ENCODE measurements around the gene C17orf50.

The C17orf50 gene

GRCh38 chr17:35757243-35757642, 3.4 kb upstream of the C17orf50 start:
- Histone ChIP-seq H3K4me3 (ENCODE audit: low read length) (no peak overlapping the region), H3K9ac (ENCODE audit: low read depth, low read length) (no peak overlapping the region), H3K27me3 (ENCODE audit: insufficient read depth, low read length) (no peaks in the 10 kb centered on the region), H3K9me3 (ENCODE audit: insufficient read depth, low read depth, low read length) (no peaks in the 10 kb centered on the region), H3K4me1 (ENCODE audit: insufficient read depth, low read length) (no peaks in the 10 kb centered on the region), H3K27ac (ENCODE audit: low read depth, low read length) (no peak overlapping the region), H3K36me3 (ENCODE audit: insufficient read depth, low read length) (no peaks in the 10 kb centered on the region)

- H3K9me3 ChIP-seq (ENCODE audit: insufficient read depth, low read depth, low read length), result no peaks in the 10 kb centered on the region
- H3K9ac ChIP-seq (ENCODE audit: low read depth, low read length), result no peak overlapping the region
- WGBS, result 89% methylated on average over 5 of the region's 5 CpGs
Observed at GRCh38 chr17:35761601-35762000, 914 bp downstream of the C17orf50 start.

GRCh38 chr17:35763767-35764122, 3.1 kb downstream of the C17orf50 start:
- Histone ChIP-seq H3K27ac (ENCODE audit: low read depth, low read length) (no peak overlapping the region), H3K9ac (ENCODE audit: low read depth, low read length) (no peak overlapping the region), H3K4me3 (ENCODE audit: low read length) (peak overlapping the region; percentile 57; the same call in 1 of the 2 replicates), H3K36me3 (ENCODE audit: insufficient read depth, low read length) (no peaks in the 10 kb centered on the region), H3K9me3 (ENCODE audit: insufficient read depth, low read depth, low read length) (no peaks in the 10 kb centered on the region), H3K4me1 (ENCODE audit: insufficient read depth, low read length) (peaks cover 10% of the 10 kb centered on the region; the same call in 1 of the 2 replicates), H3K27me3 (ENCODE audit: insufficient read depth, low read length) (0 out of 2 replicates have a peak, but pooled peaks cover 3% of the 10 kb centered on the region)
- 37% methylated on average over 16 of the region's 17 CpGs for WGBS

More at GRCh38 chr17:35761601-35762000, 914 bp downstream of the C17orf50 start:
- no peak overlapping the region for H3K4me3 ChIP-seq (ENCODE audit: low read length)
- H3K4me1 ChIP-seq (ENCODE audit: insufficient read depth, low read length), result peaks cover 10% of the 10 kb centered on the region; the same call in 1 of the 2 replicates
- no peak overlapping the region for H3K27ac ChIP-seq (ENCODE audit: low read depth, low read length)
- no peaks in the 10 kb centered on the region for H3K36me3 ChIP-seq (ENCODE audit: insufficient read depth, low read length)
- 0 out of 2 replicates have a peak, but pooled peaks cover 3% of the 10 kb centered on the region for H3K27me3 ChIP-seq (ENCODE audit: insufficient read depth, low read length)

- WGBS, result 8% methylated on average over 75 of the region's 75 CpGs
- no peak overlapping the region for H3K27ac ChIP-seq (ENCODE audit: low read depth, low read length)
Observed at GRCh38 chr17:35764123-35764991, 3.7 kb downstream of the C17orf50 start.

GRCh38 chr17:35765086-35765710, 4.5 kb downstream of the C17orf50 start:
- no peak overlapping the region for H3K9ac ChIP-seq (ENCODE audit: low read depth, low read length)
- no peak overlapping the region for H3K4me3 ChIP-seq (ENCODE audit: low read length)
- peaks cover 10% of the 10 kb centered on the region; the same call in 1 of the 2 replicates for H3K4me1 ChIP-seq (ENCODE audit: insufficient read depth, low read length)
- H3K9me3 ChIP-seq (ENCODE audit: insufficient read depth, low read depth, low read length), result no peaks in the 10 kb centered on the region
- no peaks in the 10 kb centered on the region for H3K36me3 ChIP-seq (ENCODE audit: insufficient read depth, low read length)
- 0 out of 2 replicates have a peak, but pooled peaks cover 3% of the 10 kb centered on the region for H3K27me3 ChIP-seq (ENCODE audit: insufficient read depth, low read length)
- H3K27ac ChIP-seq (ENCODE audit: low read depth, low read length), result no peak overlapping the region
- 91% methylated on average over 11 of the region's 11 CpGs for WGBS

More at GRCh38 chr17:35764123-35764991, 3.7 kb downstream of the C17orf50 start:
- H3K4me3 ChIP-seq (ENCODE audit: low read length), result peak overlapping the region; percentile 57
- peaks cover 10% of the 10 kb centered on the region; the same call in 1 of the 2 replicates for H3K4me1 ChIP-seq (ENCODE audit: insufficient read depth, low read length)
- H3K9me3 ChIP-seq (ENCODE audit: insufficient read depth, low read depth, low read length), result no peaks in the 10 kb centered on the region
- 0 out of 2 replicates have a peak, but pooled peaks cover 3% of the 10 kb centered on the region for H3K27me3 ChIP-seq (ENCODE audit: insufficient read depth, low read length)
- H3K36me3 ChIP-seq (ENCODE audit: insufficient read depth, low read length), result no peaks in the 10 kb centered on the region
- H3K9ac ChIP-seq (ENCODE audit: low read depth, low read length), result peak overlapping the region; percentile 42; the same call in 1 of the 2 replicates

- Histone ChIP-seq H3K4me1 (ENCODE audit: insufficient read depth, low read length) (peaks cover 10% of the 10 kb centered on the region; the same call in 1 of the 2 replicates), H3K36me3 (ENCODE audit: insufficient read depth, low read length) (no peaks in the 10 kb centered on the region), H3K27ac (ENCODE audit: low read depth, low read length) (no peak overlapping the region), H3K4me3 (ENCODE audit: low read length) (no peak overlapping the region), H3K27me3 (ENCODE audit: insufficient read depth, low read length) (0 out of 2 replicates have a peak, but pooled peaks cover 3% of the 10 kb centered on the region), H3K9ac (ENCODE audit: low read depth, low read length) (peak overlapping the region; percentile 24; the same call in 1 of the 2 replicates), H3K9me3 (ENCODE audit: insufficient read depth, low read depth, low read length) (no peaks in the 10 kb centered on the region)
- 75% methylated on average over 8 of the region's 8 CpGs for WGBS
Observed at GRCh38 chr17:35765756-35766488, 5.2 kb downstream of the C17orf50 start.

- no peak overlapping the region; the same call in 1 of the 2 replicates for H3K9ac ChIP-seq (ENCODE audit: low read depth, low read length)
- H3K36me3 ChIP-seq (ENCODE audit: insufficient read depth, low read length), result no peaks in the 10 kb centered on the region
- no peak overlapping the region for H3K4me3 ChIP-seq (ENCODE audit: low read length)
- H3K27ac ChIP-seq (ENCODE audit: low read depth, low read length), result no peak overlapping the region
- no peaks in the 10 kb centered on the region for H3K9me3 ChIP-seq (ENCODE audit: insufficient read depth, low read depth, low read length)
- WGBS, result 95% methylated on average over 24 of the region's 24 CpGs
- H3K27me3 ChIP-seq (ENCODE audit: insufficient read depth, low read length), result 0 out of 2 replicates have a peak, but pooled peaks cover 3% of the 10 kb centered on the region
- peaks cover 10% of the 10 kb centered on the region; the same call in 1 of the 2 replicates for H3K4me1 ChIP-seq (ENCODE audit: insufficient read depth, low read length)
Observed at GRCh38 chr17:35766489-35766877, 5.8 kb downstream of the C17orf50 start.

GRCh38 chr17:35766903-35767510, 6.3 kb downstream of the C17orf50 start:
- Histone ChIP-seq H3K9me3 (ENCODE audit: insufficient read depth, low read depth, low read length) (no peaks in the 10 kb centered on the region), H3K27me3 (ENCODE audit: insufficient read depth, low read length) (0 out of 2 replicates have a peak, but pooled peaks cover 3% of the 10 kb centered on the region), H3K9ac (ENCODE audit: low read depth, low read length) (no peak overlapping the region), H3K36me3 (ENCODE audit: insufficient read depth, low read length) (no peaks in the 10 kb centered on the region), H3K4me3 (ENCODE audit: low read length) (no peak overlapping the region), H3K4me1 (ENCODE audit: insufficient read depth, low read length) (peaks cover 12% of the 10 kb centered on the region; the same call in 1 of the 2 replicates), H3K27ac (ENCODE audit: low read depth, low read length) (no peak overlapping the region)
- WGBS, result 91% methylated on average over 4 of the region's 7 CpGs

- no peak overlapping the region for H3K9ac ChIP-seq (ENCODE audit: low read depth, low read length)
- no peak overlapping the region for H3K4me3 ChIP-seq (ENCODE audit: low read length)
- H3K27me3 ChIP-seq (ENCODE audit: insufficient read depth, low read length), result 0 out of 2 replicates have a peak, but pooled peaks cover 3% of the 10 kb centered on the region
- WGBS, result 100% methylated on average over 1 of the region's 2 CpGs
- no peaks in the 10 kb centered on the region for H3K36me3 ChIP-seq (ENCODE audit: insufficient read depth, low read length)
- H3K27ac ChIP-seq (ENCODE audit: low read depth, low read length), result no peak overlapping the region
- H3K9me3 ChIP-seq (ENCODE audit: insufficient read depth, low read depth, low read length), result no peaks in the 10 kb centered on the region
- H3K4me1 ChIP-seq (ENCODE audit: insufficient read depth, low read length), result peaks cover 17% of the 10 kb centered on the region; the same call in 1 of the 2 replicates
Observed at GRCh38 chr17:35768797-35769196, 8.1 kb downstream of the C17orf50 start.

- Histone ChIP-seq H3K9me3 (ENCODE audit: insufficient read depth, low read depth, low read length) (no peaks in the 10 kb centered on the region), H3K36me3 (ENCODE audit: insufficient read depth, low read length) (no peaks in the 10 kb centered on the region), H3K4me3 (ENCODE audit: low read length) (no peak overlapping the region), H3K27me3 (ENCODE audit: insufficient read depth, low read length) (0 out of 2 replicates have a peak, but pooled peaks cover 3% of the 10 kb centered on the region), H3K4me1 (ENCODE audit: insufficient read depth, low read length) (peaks cover 26% of the 10 kb centered on the region; the same call in 1 of the 2 replicates), H3K27ac (ENCODE audit: low read depth, low read length) (no peak overlapping the region), H3K9ac (ENCODE audit: low read depth, low read length) (no peak overlapping the region)
- 96% methylated on average over 48 of the region's 48 CpGs for WGBS
Observed at GRCh38 chr17:35769895-35770486, 9.3 kb downstream of the C17orf50 start.
